ENCODE results near the gene CGB7.
"Not testable (repeated sequence)": the region's sequence is repeated elsewhere in the genome, so short reads cannot be mapped to it uniquely, and the experiment has no call there.

CGB7 gene

DNA sequence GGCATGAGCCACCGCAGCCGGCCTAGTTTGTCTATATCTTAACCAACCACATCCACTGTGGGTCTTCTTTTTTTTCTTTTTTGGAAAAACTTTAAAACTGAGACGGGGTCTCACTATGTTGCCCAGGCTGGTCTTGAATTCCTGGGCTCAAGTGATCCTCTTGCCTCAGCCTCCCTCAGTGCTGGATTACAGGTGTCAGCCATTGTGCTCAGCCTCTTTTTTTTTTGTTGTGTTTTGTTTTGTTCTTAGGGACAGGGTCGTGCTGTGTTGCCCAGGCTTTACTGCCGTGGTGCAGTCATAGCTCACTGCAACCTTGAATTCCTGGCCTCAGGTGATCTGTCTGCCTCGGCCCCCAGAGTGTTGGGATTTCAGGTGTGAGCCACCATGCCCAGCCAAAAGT is 35.1 kb upstream of the CGB7 start:
- H3K9me3 ChIP-seq (ENCODE audit: control insufficient read depth in 2 of 2, low read length in 2 of 2), result no peaks in the 10 kb centered on the region
- H3K9ac ChIP-seq (ENCODE audit: low read depth in 1 of 2, low read length in 2 of 2), result no peak overlapping the region
- H3K4me1 ChIP-seq (ENCODE audit: control insufficient read depth in 2 of 2, insufficient read depth in 2 of 2, low read length in 2 of 2), result no peaks in the 10 kb centered on the region
- H3K4me3 ChIP-seq (ENCODE audit: low read length in 2 of 2), result no peak overlapping the region
- no peaks in the 10 kb centered on the region for H3K27me3 ChIP-seq (ENCODE audit: control insufficient read depth in 2 of 2, insufficient read depth in 2 of 2, low read length in 2 of 2)
- peaks cover 37 to 71% of the 10 kb centered on the region in 2 donors for H3K36me3 ChIP-seq (ENCODE audit: control insufficient read depth in 2 of 2, insufficient read depth in 2 of 2, low read length in 2 of 2)
- H3K27ac ChIP-seq (ENCODE audit: low read depth in 2 of 2, low read length in 2 of 2), result no peak overlapping the region

- Histone ChIP-seq H3K27me3 (ENCODE audit: control insufficient read depth in 2 of 2, insufficient read depth in 2 of 2, low read length in 2 of 2) (no peaks in the 10 kb centered on the region), H3K36me3 (ENCODE audit: control insufficient read depth in 2 of 2, insufficient read depth in 2 of 2, low read length in 2 of 2) (peaks cover 41 to 66% of the 10 kb centered on the region in 2 donors), H3K27ac (ENCODE audit: low read depth in 2 of 2, low read length in 2 of 2) (no peak overlapping the region), H3K9me3 (ENCODE audit: control insufficient read depth in 2 of 2, low read length in 2 of 2) (no peaks in the 10 kb centered on the region), H3K4me3 (ENCODE audit: low read length in 2 of 2) (no peak overlapping the region), H3K4me1 (ENCODE audit: control insufficient read depth in 2 of 2, insufficient read depth in 2 of 2, low read length in 2 of 2) (peaks cover 2 to 7% of the 10 kb centered on the region in 2 donors), H3K9ac (ENCODE audit: low read depth in 1 of 2, low read length in 2 of 2) (no peak overlapping the region)
Observed at GRCh38 chr19:49091391-49092038, 34.0 kb upstream of the CGB7 start.

- H3K4me3 ChIP-seq (ENCODE audit: low read length in 2 of 2), result peak overlapping the region; percentile 90 to 95
- H3K9ac ChIP-seq (ENCODE audit: low read depth in 1 of 2, low read length in 2 of 2), result peak overlapping the region; percentile 86 to 93
- H3K27ac ChIP-seq (ENCODE audit: low read depth in 2 of 2, low read length in 2 of 2), result no peak overlapping the region
- H3K9me3 ChIP-seq (ENCODE audit: control insufficient read depth in 2 of 2, low read length in 2 of 2), result no peaks in the 10 kb centered on the region
- peaks cover 6 to 13% of the 10 kb centered on the region in 2 donors for H3K4me1 ChIP-seq (ENCODE audit: control insufficient read depth in 2 of 2, insufficient read depth in 2 of 2, low read length in 2 of 2)
- H3K36me3 ChIP-seq (ENCODE audit: control insufficient read depth in 2 of 2, insufficient read depth in 2 of 2, low read length in 2 of 2), result peaks cover 20 to 30% of the 10 kb centered on the region in 2 donors
- H3K27me3 ChIP-seq (ENCODE audit: control insufficient read depth in 2 of 2, insufficient read depth in 2 of 2, low read length in 2 of 2), result no peaks in the 10 kb centered on the region
Observed at GRCh38 chr19:49086296-49086695, 28.7 kb upstream of the CGB7 start.

DNA sequence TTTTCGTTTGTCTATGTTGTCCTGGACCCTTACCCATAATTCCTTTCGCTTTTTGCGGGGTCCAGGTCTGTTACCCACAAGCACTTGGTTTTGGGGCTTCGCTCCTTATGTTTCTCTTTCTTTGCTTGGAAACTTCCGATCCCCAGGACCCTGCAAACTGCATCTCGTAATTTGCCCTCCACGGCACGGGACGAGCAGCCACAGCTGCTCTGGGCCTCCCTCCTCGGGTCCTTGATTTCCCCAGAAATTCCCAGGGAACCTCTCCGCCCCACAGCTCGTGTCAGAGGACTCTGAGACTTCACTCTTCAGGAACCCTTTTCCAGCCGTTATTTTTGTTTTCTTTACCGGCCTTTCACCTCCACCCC is 28.3 kb upstream of the CGB7 start:
- H3K4me1 ChIP-seq (ENCODE audit: control insufficient read depth in 2 of 2, insufficient read depth in 2 of 2, low read length in 2 of 2), result peaks cover 6 to 13% of the 10 kb centered on the region in 2 donors
- peak overlapping the region; percentile 86 to 93 for H3K9ac ChIP-seq (ENCODE audit: low read depth in 1 of 2, low read length in 2 of 2)
- no peaks in the 10 kb centered on the region for H3K27me3 ChIP-seq (ENCODE audit: control insufficient read depth in 2 of 2, insufficient read depth in 2 of 2, low read length in 2 of 2)
- peak overlapping the region; percentile 74 to 89 for H3K27ac ChIP-seq (ENCODE audit: low read depth in 2 of 2, low read length in 2 of 2)
- peak overlapping the region; percentile 90 to 95 for H3K4me3 ChIP-seq (ENCODE audit: low read length in 2 of 2)
- peaks cover 18 to 28% of the 10 kb centered on the region in 2 donors for H3K36me3 ChIP-seq (ENCODE audit: control insufficient read depth in 2 of 2, insufficient read depth in 2 of 2, low read length in 2 of 2)
- H3K9me3 ChIP-seq (ENCODE audit: control insufficient read depth in 2 of 2, low read length in 2 of 2), result no peaks in the 10 kb centered on the region

GRCh38 chr19:49085020-49085867 is 27.7 kb upstream of the CGB7 start, which contains the start of gene SNRNP70:
Gene SNRNP70, plus strand, starts transcription at chr19:49085451. Its CDS starts 964 bp downstream, at chr19:49086415.
- Histone ChIP-seq H3K9ac (ENCODE audit: low read depth in 1 of 2, low read length in 2 of 2) (peak within 1 kb of the TSS; percentile 86 to 93), H3K27ac (ENCODE audit: low read depth in 2 of 2, low read length in 2 of 2) (peak within 1 kb of the TSS; percentile 74 to 89), H3K36me3 (ENCODE audit: control insufficient read depth in 2 of 2, insufficient read depth in 2 of 2, low read length in 2 of 2) (peaks cover 12 to 22% of the 10 kb centered on the region in 2 donors), H3K27me3 (ENCODE audit: control insufficient read depth in 2 of 2, insufficient read depth in 2 of 2, low read length in 2 of 2) (no peaks in the 10 kb centered on the region), H3K9me3 (ENCODE audit: control insufficient read depth in 2 of 2, low read length in 2 of 2) (no peaks in the 10 kb centered on the region), H3K4me1 (ENCODE audit: control insufficient read depth in 2 of 2, insufficient read depth in 2 of 2, low read length in 2 of 2) (peaks cover 6 to 13% of the 10 kb centered on the region in 2 donors), H3K4me3 (ENCODE audit: low read length in 2 of 2) (peak within 1 kb of the TSS; percentile 90 to 95)

DNA sequence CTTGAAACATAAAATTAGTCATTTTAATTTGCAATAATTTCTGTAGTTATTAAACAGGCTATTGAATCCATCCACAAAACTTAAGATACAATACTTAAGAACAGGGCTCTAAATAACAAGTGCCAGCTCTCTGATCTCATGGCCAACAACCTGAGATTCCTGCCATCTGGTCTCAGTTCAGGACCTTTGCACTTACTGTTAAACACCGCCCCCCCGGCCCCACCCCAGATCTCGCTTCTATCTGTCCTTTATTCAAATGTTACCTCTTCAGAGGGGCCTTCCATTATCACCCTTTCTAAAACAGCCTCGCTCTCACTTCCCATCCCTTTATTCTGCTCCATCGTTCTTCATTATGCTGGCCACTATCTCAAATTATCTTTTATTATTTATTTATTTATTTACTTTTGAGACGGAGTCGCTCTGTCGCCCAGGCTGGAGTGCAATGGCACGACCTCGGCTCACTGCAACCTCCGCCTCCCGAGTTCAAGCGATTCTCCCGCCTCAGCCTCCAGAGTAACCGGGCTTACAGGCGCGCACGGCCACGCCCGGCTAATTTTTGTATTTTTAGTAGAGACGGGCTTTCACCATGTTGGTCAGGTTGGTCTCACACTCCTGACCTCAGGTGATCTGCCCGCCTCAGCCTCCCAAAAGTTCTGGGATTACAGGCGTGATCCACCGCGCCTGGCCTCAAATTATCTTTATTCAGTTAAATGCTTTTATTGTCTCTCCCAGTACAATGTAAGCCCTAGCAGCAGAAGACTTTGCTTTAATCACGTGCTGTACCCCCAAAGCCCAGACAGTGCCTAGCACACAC is 26.9 kb upstream of the CGB7 start:
- Histone ChIP-seq H3K9ac (ENCODE audit: low read depth in 1 of 2, low read length in 2 of 2) (peak overlapping the region; percentile 44 to 86), H3K4me1 (ENCODE audit: control insufficient read depth in 2 of 2, insufficient read depth in 2 of 2, low read length in 2 of 2) (peaks cover 6 to 13% of the 10 kb centered on the region in 2 donors), H3K9me3 (ENCODE audit: control insufficient read depth in 2 of 2, low read length in 2 of 2) (no peaks in the 10 kb centered on the region)

DNA sequence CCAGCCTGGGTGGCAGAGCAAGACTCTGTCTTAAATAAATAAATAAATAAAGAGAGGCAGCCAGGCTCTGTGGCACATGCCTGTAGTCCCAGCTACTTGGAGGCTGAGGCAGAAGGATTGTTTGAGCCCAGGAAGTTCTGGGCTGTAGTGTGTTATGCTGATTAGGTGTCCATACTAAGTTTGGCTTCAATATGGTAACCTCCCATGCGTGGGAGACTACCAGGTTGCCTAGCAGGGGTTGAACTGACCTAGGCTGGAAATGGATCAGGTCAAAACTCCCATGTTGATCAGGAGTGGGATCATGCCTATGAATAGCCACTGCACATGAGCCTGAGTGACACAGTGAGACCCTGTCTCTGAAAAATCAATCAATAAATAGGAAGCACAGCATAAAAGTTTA is 23.7 kb upstream of the CGB7 start:
- no peaks in the 10 kb centered on the region for H3K9me3 ChIP-seq (ENCODE audit: control insufficient read depth in 2 of 2, low read length in 2 of 2)
- H3K27me3 ChIP-seq (ENCODE audit: control insufficient read depth in 2 of 2, insufficient read depth in 2 of 2, low read length in 2 of 2), result no peaks in the 10 kb centered on the region
- H3K4me3 ChIP-seq (ENCODE audit: low read length in 2 of 2), result no peak overlapping the region
- no peak overlapping the region for H3K27ac ChIP-seq (ENCODE audit: low read depth in 2 of 2, low read length in 2 of 2)
- H3K4me1 ChIP-seq (ENCODE audit: control insufficient read depth in 2 of 2, insufficient read depth in 2 of 2, low read length in 2 of 2), result peaks cover 1 to 4% of the 10 kb centered on the region in 2 donors
- peaks cover 0 to under 1% of the 10 kb centered on the region in 2 donors for H3K36me3 ChIP-seq (ENCODE audit: control insufficient read depth in 2 of 2, insufficient read depth in 2 of 2, low read length in 2 of 2)
- no peak overlapping the region for H3K9ac ChIP-seq (ENCODE audit: low read depth in 1 of 2, low read length in 2 of 2)

More for the DNA sequence above, 26.9 kb upstream of the CGB7 start:
- no peaks in the 10 kb centered on the region for H3K27me3 ChIP-seq (ENCODE audit: control insufficient read depth in 2 of 2, insufficient read depth in 2 of 2, low read length in 2 of 2)
- peak overlapping the region; percentile 74 to 89 for H3K27ac ChIP-seq (ENCODE audit: low read depth in 2 of 2, low read length in 2 of 2)
- H3K36me3 ChIP-seq (ENCODE audit: control insufficient read depth in 2 of 2, insufficient read depth in 2 of 2, low read length in 2 of 2), result peaks cover 9 to 16% of the 10 kb centered on the region in 2 donors
- peak overlapping the region; percentile 90 to 95 for H3K4me3 ChIP-seq (ENCODE audit: low read length in 2 of 2)

- no peaks in the 10 kb centered on the region for H3K9me3 ChIP-seq (ENCODE audit: control insufficient read depth in 2 of 2, low read length in 2 of 2)
- H3K27me3 ChIP-seq (ENCODE audit: control insufficient read depth in 2 of 2, insufficient read depth in 2 of 2, low read length in 2 of 2), result no peaks in the 10 kb centered on the region
- no peak overlapping the region for H3K4me3 ChIP-seq (ENCODE audit: low read length in 2 of 2)
- no peaks in the 10 kb centered on the region for H3K36me3 ChIP-seq (ENCODE audit: control insufficient read depth in 2 of 2, insufficient read depth in 2 of 2, low read length in 2 of 2)
- no peak overlapping the region for H3K9ac ChIP-seq (ENCODE audit: low read depth in 1 of 2, low read length in 2 of 2)
- no peak overlapping the region for H3K27ac ChIP-seq (ENCODE audit: low read depth in 2 of 2, low read length in 2 of 2)
- H3K4me1 ChIP-seq (ENCODE audit: control insufficient read depth in 2 of 2, insufficient read depth in 2 of 2, low read length in 2 of 2), result no peaks in the 10 kb centered on the region
Observed at GRCh38 chr19:49080392-49080791, 22.8 kb upstream of the CGB7 start.

- H3K27me3 ChIP-seq (ENCODE audit: control insufficient read depth in 2 of 2, insufficient read depth in 2 of 2, low read length in 2 of 2), result peaks cover 13 to 19% of the 10 kb centered on the region in 2 donors
- not testable (repeated sequence) for H3K36me3 ChIP-seq (ENCODE audit: control insufficient read depth in 2 of 2, insufficient read depth in 2 of 2, low read length in 2 of 2); H3K27ac ChIP-seq (ENCODE audit: low read depth in 2 of 2, low read length in 2 of 2); H3K9me3 ChIP-seq (ENCODE audit: control insufficient read depth in 2 of 2, low read length in 2 of 2); H3K4me3 ChIP-seq (ENCODE audit: low read length in 2 of 2); H3K9ac ChIP-seq (ENCODE audit: low read depth in 1 of 2, low read length in 2 of 2); H3K4me1 ChIP-seq (ENCODE audit: control insufficient read depth in 2 of 2, insufficient read depth in 2 of 2, low read length in 2 of 2)
Observed at GRCh38 chr19:49074869-49075268, 17.3 kb upstream of the CGB7 start.

All from mucosa of rectum (tissue), 2 donors.